Right lobe of liver (tissue), 4 donors: ENCODE results near the gene SYT2.
"Not testable (repeated sequence)": the region's sequence is repeated elsewhere in the genome, so short reads cannot be mapped to it uniquely, and the experiment has no call there.

Experiments used
- POLR2A ChIP-seq: fragments of 450-650 bp; IDR thresholded peaks from one replicate; pipeline ENCODE4 v1.6.1; 2017; ENCODE audit warnings: antibody characterized with exemption, mild to moderate bottlenecking
- TF ChIP-seq, protein P1 (sequence below), 4 donors: fragments of 200-600 bp in 3 of 4; fragments of 450-650 bp in 1 of 4; IDR thresholded peaks; one replicate each; pipeline versions ENCODE4 v1.5.1 to v1.8.0; 2016 to 2022; ENCODE audit warnings: antibody characterized with exemption in 4 of 4, mild to moderate bottlenecking in 2 of 4
- donor health status: DM: no; HTN: no; CAD: no.
- donor health status: DM: no; HTN: no; CAD: no.
- donor health status: DM: no; HTN: yes; CAD: no.

DNA sequence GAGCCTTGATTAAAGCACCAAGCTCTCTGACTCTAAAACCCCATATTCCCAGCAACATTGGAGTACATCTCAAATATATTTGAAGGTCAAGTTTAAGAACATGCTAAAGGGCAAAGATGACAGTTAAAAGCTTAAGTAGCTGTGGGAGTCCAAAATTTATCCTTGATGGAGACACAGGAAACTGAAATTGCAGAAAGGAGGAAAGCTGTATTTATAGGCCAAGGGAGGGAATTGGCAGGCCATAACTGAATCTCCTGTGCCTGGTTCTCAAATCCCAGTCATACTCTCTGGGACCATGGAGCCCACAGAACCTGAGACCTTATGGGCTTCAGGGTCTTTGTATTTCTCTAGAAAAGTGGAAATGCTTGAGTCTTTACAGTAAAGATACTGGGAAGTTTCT lies 167.8 kb downstream of the SYT2 start:
- TF ChIP-seq, protein P1, sequence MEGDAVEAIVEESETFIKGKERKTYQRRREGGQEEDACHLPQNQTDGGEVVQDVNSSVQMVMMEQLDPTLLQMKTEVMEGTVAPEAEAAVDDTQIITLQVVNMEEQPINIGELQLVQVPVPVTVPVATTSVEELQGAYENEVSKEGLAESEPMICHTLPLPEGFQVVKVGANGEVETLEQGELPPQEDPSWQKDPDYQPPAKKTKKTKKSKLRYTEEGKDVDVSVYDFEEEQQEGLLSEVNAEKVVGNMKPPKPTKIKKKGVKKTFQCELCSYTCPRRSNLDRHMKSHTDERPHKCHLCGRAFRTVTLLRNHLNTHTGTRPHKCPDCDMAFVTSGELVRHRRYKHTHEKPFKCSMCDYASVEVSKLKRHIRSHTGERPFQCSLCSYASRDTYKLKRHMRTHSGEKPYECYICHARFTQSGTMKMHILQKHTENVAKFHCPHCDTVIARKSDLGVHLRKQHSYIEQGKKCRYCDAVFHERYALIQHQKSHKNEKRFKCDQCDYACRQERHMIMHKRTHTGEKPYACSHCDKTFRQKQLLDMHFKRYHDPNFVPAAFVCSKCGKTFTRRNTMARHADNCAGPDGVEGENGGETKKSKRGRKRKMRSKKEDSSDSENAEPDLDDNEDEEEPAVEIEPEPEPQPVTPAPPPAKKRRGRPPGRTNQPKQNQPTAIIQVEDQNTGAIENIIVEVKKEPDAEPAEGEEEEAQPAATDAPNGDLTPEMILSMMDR (IDR thresholded peaks at IDR 0.05) = not testable (repeated sequence)
- not testable (repeated sequence) for TF ChIP-seq POLR2A
